ENCODE measurements around the gene C2CD3. TPM values are rescaled to one million over a fixed set of nuclear protein-coding genes. Genes with fewer than 3 reads are reported as not detected.
A peak's percentile ranks its signal among the peaks of the same experiment; 100 is the strongest.

C2CD3 gene
- total RNA-seq, 1 donor from 2014 or later: 36.8 TPM

DNA sequence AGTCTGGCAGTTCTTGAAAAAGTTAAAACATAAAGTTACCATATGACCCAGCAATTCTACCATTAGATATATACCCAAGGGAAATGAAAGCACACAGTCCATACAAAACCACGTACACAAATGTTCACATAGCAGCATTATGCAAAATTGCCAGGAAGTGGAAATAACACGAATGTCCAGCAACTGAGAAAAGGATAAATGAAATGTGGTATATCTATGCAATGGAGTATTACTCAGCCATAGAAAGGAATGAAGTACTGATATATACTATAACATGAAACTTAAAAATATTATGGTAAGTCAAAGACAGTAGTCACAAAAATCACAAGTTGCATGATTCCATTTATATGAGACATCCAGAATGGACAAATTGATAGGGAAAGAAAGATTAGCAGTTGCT lies 57.9 kb downstream of the C2CD3 start:
- TF ChIP-seq, protein P1, sequence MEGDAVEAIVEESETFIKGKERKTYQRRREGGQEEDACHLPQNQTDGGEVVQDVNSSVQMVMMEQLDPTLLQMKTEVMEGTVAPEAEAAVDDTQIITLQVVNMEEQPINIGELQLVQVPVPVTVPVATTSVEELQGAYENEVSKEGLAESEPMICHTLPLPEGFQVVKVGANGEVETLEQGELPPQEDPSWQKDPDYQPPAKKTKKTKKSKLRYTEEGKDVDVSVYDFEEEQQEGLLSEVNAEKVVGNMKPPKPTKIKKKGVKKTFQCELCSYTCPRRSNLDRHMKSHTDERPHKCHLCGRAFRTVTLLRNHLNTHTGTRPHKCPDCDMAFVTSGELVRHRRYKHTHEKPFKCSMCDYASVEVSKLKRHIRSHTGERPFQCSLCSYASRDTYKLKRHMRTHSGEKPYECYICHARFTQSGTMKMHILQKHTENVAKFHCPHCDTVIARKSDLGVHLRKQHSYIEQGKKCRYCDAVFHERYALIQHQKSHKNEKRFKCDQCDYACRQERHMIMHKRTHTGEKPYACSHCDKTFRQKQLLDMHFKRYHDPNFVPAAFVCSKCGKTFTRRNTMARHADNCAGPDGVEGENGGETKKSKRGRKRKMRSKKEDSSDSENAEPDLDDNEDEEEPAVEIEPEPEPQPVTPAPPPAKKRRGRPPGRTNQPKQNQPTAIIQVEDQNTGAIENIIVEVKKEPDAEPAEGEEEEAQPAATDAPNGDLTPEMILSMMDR (conservative IDR thresholded peaks at IDR 0.05): no peak
- peaks cover 15% of the 10 kb centered on the region for H3K9me3 Mint-ChIP-seq
- peaks cover 54% of the 10 kb centered on the region for H3K36me3 Mint-ChIP-seq
- H3K27ac Mint-ChIP-seq: no peak overlapping the region
- H3K4me1 Mint-ChIP-seq (ENCODE audit: unreplicated experiment): no peaks in the 10 kb centered on the region
- H3K27me3 Mint-ChIP-seq: no peaks in the 10 kb centered on the region
- H3K4me3 Mint-ChIP-seq: no peak overlapping the region
- DNase-seq (ENCODE audit: extremely low spot score, unreplicated experiment): no peak

DNA sequence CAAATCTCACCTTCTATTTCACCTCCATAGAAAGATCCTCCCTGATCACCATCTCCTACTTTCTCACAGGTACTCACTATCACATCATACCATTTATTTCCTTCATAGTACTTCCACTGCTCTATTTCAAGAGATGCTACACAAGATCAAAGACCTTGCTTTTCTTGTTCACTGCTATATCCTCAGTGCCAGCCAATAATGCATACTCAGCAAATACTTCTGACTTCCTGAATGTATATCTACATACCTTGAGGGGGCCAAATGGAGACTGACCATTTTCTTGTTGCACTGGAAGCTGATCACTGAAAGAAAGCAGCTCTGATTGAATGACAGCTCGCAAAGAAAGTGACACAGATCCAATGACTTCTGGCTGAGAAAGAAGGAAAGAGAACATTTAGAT lies 64.7 kb downstream of the C2CD3 start:
- H3K4me3 Mint-ChIP-seq: no peak overlapping the region
- H3K27ac Mint-ChIP-seq: peak overlapping the region; percentile 26
- no peaks in the 10 kb centered on the region for H3K9me3 Mint-ChIP-seq
- TF ChIP-seq, protein P1 (conservative IDR thresholded peaks at IDR 0.05): no peak
- DNase-seq (ENCODE audit: extremely low spot score, unreplicated experiment): no peak
- H3K27me3 Mint-ChIP-seq: no peaks in the 10 kb centered on the region
- no peaks in the 10 kb centered on the region for H3K4me1 Mint-ChIP-seq (ENCODE audit: unreplicated experiment)
- H3K36me3 Mint-ChIP-seq: peaks cover 41% of the 10 kb centered on the region

DNA sequence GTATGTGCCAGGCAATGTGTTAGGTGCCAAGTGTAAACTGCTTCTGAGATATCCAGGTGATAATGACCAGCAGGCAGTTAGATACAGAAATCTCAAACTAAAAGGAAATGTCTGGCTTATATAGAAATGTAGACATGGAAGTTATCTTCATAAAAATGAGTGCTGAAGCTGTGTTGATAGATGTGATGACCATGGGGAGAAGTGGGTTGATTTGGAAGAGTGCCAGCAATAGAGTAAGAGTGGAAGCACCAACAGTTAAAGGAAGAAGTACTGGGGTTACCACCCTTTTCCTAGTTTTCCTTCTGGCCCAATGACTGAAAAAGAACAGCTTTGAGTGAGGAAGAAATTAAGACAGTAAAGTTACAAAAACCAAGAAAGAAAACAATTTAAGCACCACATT lies 68.5 kb downstream of the C2CD3 start:
- H3K4me3 Mint-ChIP-seq: no peak overlapping the region
- H3K27me3 Mint-ChIP-seq: no peaks in the 10 kb centered on the region
- no peak overlapping the region for H3K27ac Mint-ChIP-seq
- DNase-seq (ENCODE audit: extremely low spot score, unreplicated experiment): no peak
- H3K9me3 Mint-ChIP-seq: no peaks in the 10 kb centered on the region
- TF ChIP-seq, protein P1 (conservative IDR thresholded peaks at IDR 0.05): no peak
- H3K36me3 Mint-ChIP-seq: peaks cover 52% of the 10 kb centered on the region
- H3K4me1 Mint-ChIP-seq (ENCODE audit: unreplicated experiment): no peaks in the 10 kb centered on the region

DNA sequence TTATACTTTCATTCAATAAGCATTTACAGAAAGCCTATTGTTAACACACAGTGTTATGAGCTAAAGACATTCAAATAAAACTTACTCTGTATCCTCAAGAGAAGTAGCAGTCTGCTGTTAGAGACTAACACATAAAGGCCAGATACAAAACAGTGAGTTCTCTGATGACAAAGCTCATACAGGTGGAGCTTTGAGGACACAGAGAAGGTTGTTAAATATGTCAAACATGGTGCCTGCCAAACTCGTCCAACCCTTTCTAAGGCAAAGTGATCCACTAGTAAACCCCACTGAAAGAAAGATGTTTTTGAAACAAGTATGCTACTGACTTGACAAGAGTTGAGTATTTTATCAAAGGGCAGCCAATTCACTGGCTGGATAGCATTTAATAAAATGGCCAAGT lies 70.1 kb downstream of the C2CD3 start:
- TF ChIP-seq, protein P1 (conservative IDR thresholded peaks at IDR 0.05): no peak
- Mint-ChIP-seq H3K27ac (no peak overlapping the region), H3K4me3 (no peak overlapping the region), H3K9me3 (no peaks in the 10 kb centered on the region), H3K27me3 (no peaks in the 10 kb centered on the region), H3K4me1 (ENCODE audit: unreplicated experiment) (no peaks in the 10 kb centered on the region), H3K36me3 (peaks cover 49% of the 10 kb centered on the region)
- DNase-seq (ENCODE audit: extremely low spot score, unreplicated experiment): no peak

DNA sequence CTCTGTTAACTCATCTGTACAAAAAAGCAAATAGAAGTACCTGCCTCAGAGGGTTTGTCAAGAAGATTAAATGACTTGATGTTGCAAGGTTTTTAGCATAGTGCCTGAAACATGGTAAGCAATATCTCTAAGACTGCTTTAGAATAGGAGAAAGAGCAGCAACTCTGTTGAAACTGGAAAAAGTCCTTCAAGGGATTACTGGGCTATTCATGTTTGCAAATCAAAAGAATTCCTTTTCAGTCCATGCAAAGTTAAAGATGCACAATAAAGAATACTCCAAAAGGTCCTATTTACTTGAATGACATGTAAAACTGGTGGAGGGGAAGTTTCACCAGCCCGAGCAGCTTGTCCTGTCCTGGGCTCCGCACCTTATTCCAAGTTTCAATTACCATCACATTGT lies 70.6 kb downstream of the C2CD3 start:
- Mint-ChIP-seq H3K36me3 (peaks cover 46% of the 10 kb centered on the region), H3K9me3 (no peaks in the 10 kb centered on the region), H3K4me3 (no peak overlapping the region), H3K27ac (peak overlapping the region; percentile 29), H3K27me3 (no peaks in the 10 kb centered on the region), H3K4me1 (ENCODE audit: unreplicated experiment) (no peaks in the 10 kb centered on the region)
- TF ChIP-seq, protein P1 (conservative IDR thresholded peaks at IDR 0.05): no peak
- no peak for DNase-seq (ENCODE audit: extremely low spot score, unreplicated experiment)

DNA sequence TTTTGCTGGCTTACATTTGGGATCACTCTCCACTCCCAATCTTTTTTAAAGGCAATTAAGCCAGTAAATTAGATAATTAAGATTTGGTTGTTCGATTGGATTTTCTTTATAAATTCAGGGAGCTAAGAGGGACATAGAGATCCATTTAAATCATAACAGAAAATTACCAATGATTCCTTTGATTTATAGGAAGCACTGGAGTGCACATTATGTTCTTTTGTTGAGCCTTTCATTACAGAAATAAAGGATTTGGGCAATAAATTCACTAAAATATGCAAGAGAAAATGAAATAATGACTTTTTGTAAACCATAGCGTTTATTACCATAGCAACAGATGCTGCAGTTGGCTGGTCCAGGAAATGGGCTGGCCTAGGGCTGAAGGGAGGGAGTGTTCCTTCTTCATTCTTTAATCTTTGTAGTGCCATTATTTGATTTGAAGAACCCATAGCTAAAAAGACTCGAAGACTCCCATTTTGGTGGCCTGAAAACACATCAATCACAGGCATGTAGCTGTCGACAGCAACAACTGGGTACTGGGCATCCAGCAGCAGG lies 73.0 kb downstream of the C2CD3 start:
- Mint-ChIP-seq H3K4me1 (ENCODE audit: unreplicated experiment) (no peaks in the 10 kb centered on the region), H3K4me3 (no peak overlapping the region), H3K27ac (no peak overlapping the region), H3K36me3 (peaks cover 42% of the 10 kb centered on the region), H3K9me3 (no peaks in the 10 kb centered on the region), H3K27me3 (no peaks in the 10 kb centered on the region)
- TF ChIP-seq, protein P1 (conservative IDR thresholded peaks at IDR 0.05): no peak
- DNase-seq (ENCODE audit: extremely low spot score, unreplicated experiment): no peak
